GM19035 (cell line): ENCODE data around the gene NOTCH2.
"Not testable (repeated sequence)": the region's sequence is repeated elsewhere in the genome, so short reads cannot be mapped to it uniquely, and the experiment has no call there.

Source experiments
- ATAC-seq: cut with Tn5 transposase; IDR thresholded peaks from one replicate; pipeline ENCODE4 v1.9.1; 2021; ENCODE audit not compliant: unreplicated experiment

The NOTCH2 gene

DNA sequence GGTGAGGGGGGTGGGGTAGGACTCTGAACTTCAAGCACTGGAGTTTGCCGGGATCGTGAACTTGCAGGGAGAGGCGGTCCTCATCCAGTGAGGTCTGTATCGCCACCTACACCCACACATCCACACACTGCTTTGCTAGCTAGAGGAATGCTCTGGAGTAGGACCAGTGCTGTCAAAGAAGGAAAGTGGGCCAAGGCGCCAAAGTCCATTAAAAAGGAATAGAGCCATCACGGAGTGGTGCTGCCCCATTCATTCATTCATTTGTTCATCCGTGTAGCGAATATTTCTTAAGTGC lies 405 bp upstream of the NOTCH2 start:
- not testable (repeated sequence) for ATAC-seq

DNA sequence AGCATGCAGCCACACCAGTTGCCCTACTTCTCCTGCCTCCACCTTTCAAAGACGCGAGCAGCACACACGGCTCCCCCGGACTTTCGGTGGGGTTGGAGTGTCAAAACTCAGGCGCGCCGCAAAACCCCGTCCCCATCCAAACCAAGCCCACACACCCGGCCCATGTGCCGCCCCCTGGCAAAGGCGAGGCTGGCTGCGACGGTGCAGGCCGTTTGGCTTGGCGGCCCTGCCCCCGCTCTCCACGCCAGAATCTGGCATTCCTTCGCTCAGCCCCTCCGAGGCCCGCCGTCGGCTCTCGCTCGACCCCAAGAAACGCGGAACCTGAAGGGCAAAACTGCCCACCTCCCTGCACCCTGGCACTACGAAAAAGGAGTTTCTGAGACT lies 787 bp downstream of the NOTCH2 start:
- ATAC-seq = not testable (repeated sequence)

DNA sequence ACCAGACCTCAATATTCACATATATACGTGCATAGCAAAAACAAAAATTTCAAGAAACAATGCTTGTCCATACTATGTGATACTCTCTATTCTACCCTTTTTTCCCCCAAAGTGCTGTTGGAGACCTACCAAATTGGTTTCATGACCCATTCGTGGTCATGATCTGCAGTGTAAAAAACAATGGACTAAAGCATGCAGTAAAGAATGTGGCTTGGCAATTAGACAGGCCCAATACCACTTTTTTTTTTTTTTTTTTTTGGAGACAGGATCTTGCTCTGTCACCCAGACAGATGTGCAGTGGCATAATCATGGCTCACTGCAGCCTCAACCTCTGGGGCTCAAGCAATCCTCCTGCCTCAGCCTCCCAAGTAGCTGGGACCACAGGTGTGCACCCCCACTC lies 21.3 kb downstream of the NOTCH2 start:
- not testable (repeated sequence) for ATAC-seq

DNA sequence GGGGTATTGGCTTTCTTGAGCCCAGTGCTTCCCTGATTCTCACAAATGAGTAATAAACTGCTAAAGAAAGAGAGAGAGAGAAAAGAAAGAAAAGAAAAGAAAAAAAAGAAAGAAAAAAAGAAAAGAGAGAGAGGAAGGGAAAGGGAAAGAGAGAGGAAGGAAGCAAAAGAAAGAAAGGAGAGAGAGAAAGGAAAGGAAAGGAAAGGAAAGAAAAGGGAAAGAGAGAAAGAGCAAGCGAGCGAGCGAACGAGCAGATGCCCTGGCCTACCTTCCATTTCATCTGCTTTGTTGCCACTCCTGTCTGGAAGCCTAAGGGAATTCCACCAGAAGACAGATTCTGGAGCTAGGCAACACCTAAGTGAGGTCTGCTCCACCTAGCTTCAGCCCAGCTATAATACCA lies 27.7 kb downstream of the NOTCH2 start:
- ATAC-seq = not testable (repeated sequence)

- not testable (repeated sequence) for ATAC-seq
Measured at GRCh38 chr1:120032253-120032652, 37.2 kb downstream of the NOTCH2 start.

DNA sequence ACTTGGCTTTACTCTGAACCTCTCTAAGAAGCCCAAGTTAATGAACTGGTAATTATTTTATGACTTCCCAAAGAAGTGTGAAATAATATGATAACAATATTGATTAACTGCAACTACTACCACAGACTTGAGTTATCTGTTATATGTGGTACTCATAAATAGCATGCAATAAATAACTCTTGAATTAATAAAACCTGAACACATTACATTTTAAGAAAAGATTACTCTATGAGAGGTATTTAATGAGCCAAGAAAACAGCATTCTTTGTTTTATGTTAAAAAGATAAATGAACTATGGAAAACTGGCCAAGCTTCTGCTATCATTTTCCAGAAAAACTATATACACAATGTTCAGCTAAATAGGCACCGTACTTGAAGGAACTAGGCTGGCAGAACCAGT lies 45.7 kb downstream of the NOTCH2 start:
- ATAC-seq = not testable (repeated sequence)

- ATAC-seq = not testable (repeated sequence)
Measured at GRCh38 chr1:120014978-120015377, 54.5 kb downstream of the NOTCH2 start.

- not testable (repeated sequence) for ATAC-seq
Measured at GRCh38 chr1:120008320-120008719, 61.1 kb downstream of the NOTCH2 start.

DNA sequence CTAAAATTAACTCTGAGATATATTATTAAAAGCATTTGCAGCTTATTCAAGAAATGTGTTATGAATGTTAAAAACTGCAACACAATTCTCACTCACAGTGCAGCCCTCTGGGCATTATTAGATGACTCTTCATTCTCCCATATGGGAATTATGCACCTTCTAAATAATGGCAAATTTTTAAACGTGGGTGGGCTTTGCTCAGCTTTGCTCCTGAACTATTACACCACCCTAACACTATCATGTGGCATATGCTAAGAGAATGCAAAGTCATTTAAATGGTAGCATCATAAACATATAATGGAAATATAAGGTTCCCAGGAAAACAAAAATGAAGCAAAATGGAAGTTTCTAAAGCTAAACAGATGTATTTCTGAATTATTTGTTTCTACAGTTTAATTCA lies 61.6 kb downstream of the NOTCH2 start:
- ATAC-seq = not testable (repeated sequence)

DNA sequence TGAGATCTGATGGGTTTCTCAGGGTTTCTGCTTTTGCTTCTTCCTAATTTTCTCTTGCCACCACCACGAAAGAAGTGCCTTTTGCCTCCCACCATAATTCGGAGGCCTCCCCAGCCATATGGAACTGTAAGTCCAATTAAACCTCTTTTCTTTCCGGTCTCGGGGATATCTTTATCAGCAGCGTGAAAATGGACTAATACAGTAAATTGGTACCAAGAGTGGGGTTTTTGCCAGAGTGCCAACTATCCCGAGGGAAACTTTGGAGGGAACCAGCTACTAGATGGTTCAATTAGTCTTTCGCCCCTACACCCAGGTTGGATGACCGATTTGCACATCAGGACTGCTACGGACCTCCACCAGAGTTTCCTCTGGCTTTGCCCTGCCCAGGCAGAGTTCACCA lies 68.4 kb downstream of the NOTCH2 start:
- ATAC-seq = not testable (repeated sequence)

GRCh38 chr1:119996731-119997312 lies 72.6 kb downstream of the NOTCH2 start:
- not testable (repeated sequence) for ATAC-seq

- ATAC-seq = not testable (repeated sequence)
Measured at GRCh38 chr1:119995975-119996374, 73.5 kb downstream of the NOTCH2 start.

DNA sequence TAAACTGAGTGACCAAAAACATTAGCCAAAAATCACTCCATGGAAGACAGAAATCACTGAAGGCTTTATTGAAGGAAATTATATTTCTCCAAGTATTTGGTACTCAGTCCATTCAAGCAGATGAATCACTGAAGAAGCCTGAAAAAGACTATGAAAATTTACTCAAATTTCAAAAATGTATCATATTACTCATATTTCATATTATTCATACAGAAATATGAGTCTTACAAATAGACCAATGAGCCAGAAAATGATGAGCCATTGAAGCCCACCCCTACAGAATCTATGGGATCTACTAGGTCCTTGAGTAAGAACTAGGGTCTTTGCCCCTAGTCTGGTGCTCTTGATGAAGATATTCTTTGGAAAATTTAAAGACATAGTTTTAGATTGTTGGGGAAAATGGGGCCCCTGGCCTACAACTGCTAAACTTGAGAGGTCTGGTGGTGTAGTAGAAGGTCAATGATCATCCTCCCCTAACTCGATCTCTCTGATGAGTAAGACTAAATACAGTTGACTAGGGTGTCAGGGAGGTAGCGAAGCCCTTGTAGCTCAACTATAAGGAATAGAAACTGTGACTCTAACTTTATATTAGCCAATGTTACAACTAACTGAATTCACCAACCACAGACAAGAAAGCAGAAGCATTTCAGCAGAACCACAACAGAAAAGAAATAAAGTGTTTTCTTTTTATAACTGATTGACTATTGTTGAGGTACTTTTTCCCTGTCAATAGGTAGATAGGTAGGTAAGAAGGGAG lies 81.0 kb downstream of the NOTCH2 start:
- no peak for ATAC-seq

DNA sequence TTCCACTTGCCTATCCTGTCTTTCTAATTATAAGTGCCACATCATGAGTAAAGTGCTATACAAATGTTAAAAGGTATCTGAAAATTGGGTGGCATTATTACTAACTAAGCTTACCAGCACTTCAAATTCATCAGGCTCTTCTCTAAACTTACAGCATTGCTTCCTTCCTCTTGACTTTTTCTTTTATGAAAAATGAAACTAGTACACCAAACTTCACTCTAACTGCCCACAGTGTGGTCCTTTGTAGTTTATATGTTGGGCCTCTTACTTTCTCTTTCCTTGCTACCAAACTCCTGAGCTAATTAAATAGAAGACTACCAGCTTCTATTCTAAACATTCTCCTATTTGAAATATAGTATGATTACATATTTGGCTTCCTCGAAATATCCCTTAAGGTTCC lies 81.8 kb downstream of the NOTCH2 start:
- ATAC-seq = peak; percentile 69

DNA sequence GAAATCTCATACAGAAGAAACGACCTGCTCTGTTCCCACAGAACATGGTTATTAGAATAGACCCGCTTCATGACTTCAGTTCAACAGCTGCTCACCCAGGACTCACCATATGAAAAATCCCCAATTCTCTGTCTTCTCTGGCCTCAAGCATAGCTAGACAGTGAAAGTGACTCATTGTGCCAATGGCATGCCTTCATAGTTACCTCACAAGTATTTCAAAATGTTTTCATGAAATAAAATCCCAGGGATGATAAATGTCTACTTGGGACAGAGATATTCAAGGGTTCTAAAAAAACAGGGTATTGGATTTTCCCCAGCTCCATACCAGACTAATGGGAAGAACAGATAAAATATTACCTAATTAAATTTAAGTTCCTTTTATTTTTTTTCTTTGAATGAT lies 82.3 kb downstream of the NOTCH2 start:
- ATAC-seq = no peak

DNA sequence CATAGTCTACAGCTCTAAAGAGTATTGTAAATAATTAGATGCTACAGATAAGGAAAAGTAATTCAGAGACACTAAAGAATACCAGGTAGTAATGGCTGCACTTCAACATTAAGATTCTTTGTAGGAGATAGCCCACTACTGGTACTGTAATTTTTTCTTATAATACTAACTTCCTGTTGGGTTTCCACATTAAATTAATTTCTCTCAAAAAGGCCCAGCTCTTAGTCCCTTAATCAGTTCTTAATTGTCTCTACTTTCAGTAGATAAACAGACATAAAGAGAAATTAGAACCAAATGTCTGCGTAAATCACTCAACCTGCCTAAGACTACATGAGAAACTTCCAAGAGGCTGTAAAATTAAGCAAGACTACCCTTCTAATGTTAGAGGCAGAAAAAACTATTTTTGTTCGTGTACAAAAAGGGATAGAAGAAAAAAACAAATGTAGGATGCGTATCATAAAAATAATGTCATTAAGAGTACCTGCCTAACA lies 83.4 kb downstream of the NOTCH2 start:
- ATAC-seq = no peak

- ATAC-seq = no peak
Measured at GRCh38 chr1:119984771-119985170, 84.7 kb downstream of the NOTCH2 start.

DNA sequence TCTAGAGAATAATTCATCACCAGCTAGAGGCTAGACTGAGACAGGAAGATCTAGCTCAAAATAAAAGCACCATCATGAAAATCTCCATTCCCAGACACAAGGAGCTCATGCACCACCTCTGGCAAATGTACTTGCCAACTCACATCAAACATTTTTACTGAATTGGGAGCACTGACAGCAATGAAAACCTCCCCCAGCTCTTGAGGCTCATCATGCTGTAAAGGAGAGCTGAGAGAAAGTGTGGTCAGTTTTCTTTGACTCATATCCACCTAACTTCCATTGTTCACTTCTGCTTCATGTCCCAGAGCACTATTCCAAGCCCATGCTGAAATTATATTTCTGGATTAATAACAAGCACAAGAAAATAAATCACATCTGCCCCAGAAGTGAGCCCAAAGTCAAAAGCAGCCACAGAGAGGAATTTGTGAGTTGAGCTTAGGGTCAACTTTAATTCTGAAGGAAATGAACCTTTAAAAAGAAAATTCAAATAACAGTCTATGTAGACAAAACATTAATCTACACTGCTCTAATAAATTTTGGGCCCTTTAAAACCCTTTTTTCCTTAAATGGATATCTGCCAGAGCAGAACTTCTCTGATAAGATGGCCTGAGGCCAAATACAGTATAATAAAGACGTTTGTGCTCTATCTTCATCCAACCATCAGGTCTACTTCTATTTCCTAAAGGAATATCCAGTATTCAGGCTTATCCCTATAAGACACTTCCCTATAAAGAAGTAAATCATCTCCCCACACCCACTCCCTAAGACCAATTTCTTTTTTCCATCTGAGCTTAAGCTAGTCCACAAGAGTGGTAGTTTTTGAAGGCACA lies 87.3 kb downstream of the NOTCH2 start:
- no peak for ATAC-seq

- ATAC-seq = no peak
Measured at GRCh38 chr1:119981496-119981895, 88.0 kb downstream of the NOTCH2 start.

DNA sequence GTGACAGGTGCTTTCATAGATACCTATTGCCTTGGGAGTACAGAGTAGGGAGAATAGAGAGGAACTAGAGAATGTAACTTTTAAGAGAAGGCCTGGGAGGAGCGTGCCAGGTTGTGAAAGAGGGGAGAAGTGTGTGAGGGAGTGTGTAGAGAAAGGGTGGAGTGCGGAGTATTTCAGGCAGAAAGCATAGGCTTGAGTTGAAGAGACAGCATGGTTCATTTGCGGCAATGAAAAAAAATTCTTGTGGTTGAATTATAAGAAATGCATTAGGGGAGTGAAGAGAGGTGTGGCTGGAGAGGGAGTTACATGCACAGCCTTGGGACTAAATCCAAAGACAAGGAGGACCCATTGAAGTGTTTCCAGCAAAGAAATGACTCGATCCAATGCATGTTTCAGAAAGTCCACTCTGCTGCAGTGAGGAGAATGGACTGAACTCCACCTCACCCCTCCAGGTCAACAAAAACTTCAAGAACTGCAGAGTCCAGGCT lies 91.4 kb downstream of the NOTCH2 start:
- no peak for ATAC-seq

GRCh38 chr1:119977113-119977736 lies 92.2 kb downstream of the NOTCH2 start:
- not testable (repeated sequence) for ATAC-seq
